IMR-90 (cell line): ENCODE results near the gene NINJ2. TPM values are rescaled to one million over a fixed set of nuclear protein-coding genes. Genes with fewer than 3 reads are reported as not detected.

Source experiments
- ATAC-seq: fragments of 200-7000 bp; cut with Tn5 transposase; 2 replicates; pipeline ENCODE4 v1.9.1; 2020; ENCODE audit warnings: low read depth, mild to moderate bottlenecking, moderate library complexity
- BruUV-seq: library from RNA; stranded (reverse); fragments of 400-500 nt; replicated peaks from 2 replicates; lab custom pipeline; 2021; lab: Mats Ljungman, UMichigan
- CTCF ChIA-PET: fragments of 300-600 bp; formaldehyde crosslinking; extraction: SDS; loops from one replicate; lab custom pipeline; 2021; ENCODE audit warnings: antibody characterized with exemption; lab: Yijun Ruan, JAX
- POLR2A ChIA-PET: fragments of 300-600 bp; sonication (Branson Sonifier 250); formaldehyde crosslinking; loops from one replicate; lab custom pipeline; 2022; ENCODE audit warnings: antibody characterized with exemption; ENCODE audit not compliant: unreplicated experiment; lab: Charles Lee
- DNase-seq: peaks from one replicate; pipeline ENCODE4 v3.0.0; 2013
- H2AFZ ChIP-seq: replicated peaks from 2 replicates; pipeline ENCODE3; 2013; ENCODE audit warnings: low read length, mild to moderate bottlenecking; ENCODE audit not compliant: poor library complexity
- H2AK5ac ChIP-seq: 2 replicates; pipeline ENCODE4 v1.6.1; 2013; ENCODE audit warnings: low read depth, low read length, inconsistent platforms
- H2AK9ac ChIP-seq: replicated peaks from 2 replicates; pipeline ENCODE3; 2013; ENCODE audit warnings: mild to moderate bottlenecking, low read depth, low read length, moderate library complexity; ENCODE audit not compliant: poor library complexity
- H2BK120ac ChIP-seq: 2 replicates; pipeline ENCODE4 v1.6.1; 2013; ENCODE audit warnings: low read depth, low read length, inconsistent platforms
- H2BK15ac ChIP-seq: 3 replicates; pipeline ENCODE4 v1.6.1; 2013; ENCODE audit warnings: low read depth, low read length, inconsistent platforms
- H2BK20ac ChIP-seq: 2 replicates; pipeline ENCODE4 v1.6.1; 2013; ENCODE audit warnings: low read depth, mild to moderate bottlenecking, inconsistent platforms, low read length, moderate library complexity
- H2BK5ac ChIP-seq: 2 replicates; pipeline ENCODE4 v1.6.1; 2013; ENCODE audit warnings: mild to moderate bottlenecking, low read depth, low read length, inconsistent platforms; ENCODE audit not compliant: poor library complexity, severe bottlenecking
- H3K14ac ChIP-seq: replicated peaks from 2 replicates; pipeline ENCODE4 v1.6.1; 2013; ENCODE audit warnings: low read depth, low read length, inconsistent platforms
- H3K18ac ChIP-seq: 2 replicates; pipeline ENCODE4 v1.6.1; 2013; ENCODE audit warnings: low read depth, low read length, control low read depth
- H3K23ac ChIP-seq: 2 replicates; pipeline ENCODE4 v1.6.1; 2013; ENCODE audit warnings: low read depth, low read length, inconsistent platforms
- H3K27ac ChIP-seq: 2 replicates; pipeline ENCODE4 v1.5.1; 2013; ENCODE audit warnings: mild to moderate bottlenecking, control low read depth, low read length; ENCODE audit not compliant: insufficient read depth
- H3K27me3 ChIP-seq: 2 replicates; pipeline ENCODE4 v1.6.1; 2013; ENCODE audit warnings: low read length; ENCODE audit not compliant: control insufficient read depth, insufficient read depth
- H3K36me3 ChIP-seq: 2 replicates; pipeline ENCODE4 v1.6.1; 2013; ENCODE audit warnings: low read length, mixed read lengths; ENCODE audit not compliant: control insufficient read depth, insufficient read depth
- H3K4ac ChIP-seq: 2 replicates; pipeline ENCODE4 v1.6.1; 2013; ENCODE audit warnings: low read depth, low read length, inconsistent platforms
- H3K4me1 ChIP-seq: 2 replicates; pipeline ENCODE4 v1.6.1; 2013; ENCODE audit warnings: low read length, mixed read lengths; ENCODE audit not compliant: control insufficient read depth, insufficient read depth
- H3K4me2 ChIP-seq: 2 replicates; pipeline ENCODE4 v1.6.1; 2013; ENCODE audit warnings: low read depth, mild to moderate bottlenecking, control low read depth, low read length, moderate library complexity
- H3K4me3 ChIP-seq: 2 replicates; pipeline ENCODE4 v1.5.1; 2013; ENCODE audit warnings: low read depth, mild to moderate bottlenecking, control low read depth, low read length, moderate library complexity; ENCODE audit not compliant: insufficient read depth
- H3K56ac ChIP-seq: 2 replicates; pipeline ENCODE4 v1.6.1; 2013; ENCODE audit warnings: low read length, inconsistent platforms; ENCODE audit not compliant: insufficient read depth; ENCODE audit errors: extremely low read depth
- H3K79me1 ChIP-seq, 2 experiments: 2 replicates each; pipeline ENCODE4 v1.6.1; 2013; ENCODE audit warnings: low read length in 2 of 2, inconsistent platforms in 1 of 2, low read depth in 1 of 2
- H3K9ac ChIP-seq: 2 replicates; pipeline ENCODE4 v1.6.1; 2013; ENCODE audit warnings: low read depth, low read length, control low read depth
- H3K9me1 ChIP-seq: 2 replicates; pipeline ENCODE4 v1.6.1; 2013; ENCODE audit warnings: low read length, inconsistent platforms; ENCODE audit not compliant: insufficient read depth
- H3K9me3 ChIP-seq: 2 replicates; pipeline ENCODE4 v1.6.1; 2013; ENCODE audit warnings: low read length; ENCODE audit not compliant: control insufficient read depth, insufficient read depth
- H4K20me1 ChIP-seq: 2 replicates; pipeline ENCODE4 v1.6.1; 2013; ENCODE audit warnings: low read length, inconsistent platforms; ENCODE audit not compliant: insufficient read depth
- H4K5ac ChIP-seq: 2 replicates; pipeline ENCODE4 v1.6.1; 2013; ENCODE audit warnings: mild to moderate bottlenecking, low read depth, low read length, control low read depth
- H4K8ac ChIP-seq, 2 experiments: 2 replicates each; pipeline ENCODE4 v1.6.1; 2013; ENCODE audit warnings: low read depth in 2 of 2, low read length in 2 of 2, control low read depth in 1 of 2, inconsistent platforms in 1 of 2
- H4K91ac ChIP-seq: 2 replicates; pipeline ENCODE4 v1.6.1; 2013; ENCODE audit warnings: low read depth, low read length, inconsistent platforms; ENCODE audit not compliant: insufficient read depth
- ELK1 ChIP-seq: fragments of 150-350 bp; IDR thresholded peaks from 2 replicates; pipeline ENCODE4 v1.6.1; 2016; ENCODE audit warnings: low read depth, mild to moderate bottlenecking, low read length, moderate library complexity, borderline replicate concordance
- FOS ChIP-seq: fragments of 150-350 bp; IDR thresholded peaks from 2 replicates; pipeline ENCODE4 v1.6.1; 2016; ENCODE audit warnings: low read depth, low read length
- SMC3 ChIP-seq: fragments of 150-350 bp; IDR thresholded peaks from 2 replicates; pipeline ENCODE4 v1.6.1; 2016; ENCODE audit warnings: low read depth, mild to moderate bottlenecking, antibody characterized with exemption, low read length, moderate library complexity
- WGBS, 2 experiments: methylation state at CpG; one replicate each; pipeline versions ENCODE4 v1.1.5 to v1.1.7; 2013; ENCODE audit warnings: missing lambda C conversion rate in 2 of 2; ENCODE audit not compliant: insufficient read length in 1 of 2; ENCODE audit errors: extremely low coverage in 2 of 2; 5-methylcytosine and 5-hydroxymethylcytosine counted together
- dilution Hi-C: fragments of 300-500 bp; cut with HindIII; formaldehyde crosslinking; loops from one replicate; pipeline ENCODE4 v1.14.3; 2018; ENCODE audit warnings: low sequenced_read_pairs; ENCODE audit not compliant: unreplicated experiment
- in situ Hi-C: fragments of 300-500 bp; cut with MboI; formaldehyde crosslinking; loops from 3 replicates; pipeline ENCODE4 v1.14.3; 2019; ENCODE audit warnings: low sequenced_read_pairs, inconsistent platforms, mixed read lengths
- intact Hi-C: fragments of 100-400 bp; cut with micrococcal nuclease; formaldehyde crosslinking; loops from 2 replicates; pipeline ENCODE4 v1.10.0; 2022
- polyA plus RNA-seq, 3 experiments: library from polyadenylated mRNA; depleted of rRNA; stranded (reverse); fragments of >200 nt; gene quantifications; 2 replicates each; pipeline ENCODE4 v1.2.3, GENCODE V29; 2012; ENCODE audit warnings: low replicate concordance in 1 of 3
- total RNA-seq: library from RNA; depleted of rRNA; stranded (reverse); fragments of >200 nt; gene quantifications from 2 replicates; pipeline ENCODE4 v1.2.3, GENCODE V29; 2012

NINJ2 gene
- total and polyA plus RNA-seq, 2 of the 4 experiments (the other 2 are of a cell fraction): not detected

- no peak overlapping the region for H2BK15ac ChIP-seq
- H2BK5ac ChIP-seq: no peak overlapping the region
- no peak overlapping the region for H3K27ac ChIP-seq
- in situ Hi-C loops: loop anchor here (5.0 to 10.0 kb wide), 3 partner anchors 176 to 1008 kb away; partner anchors contain the start of gene WNK1
- H2AK9ac ChIP-seq: no peak overlapping the region
- H3K9me3 ChIP-seq: 0 out of 2 replicates have a peak, but pooled peaks cover 2% of the 10 kb centered on the region
- H3K18ac ChIP-seq: no peak overlapping the region
- H3K4me1 ChIP-seq: peaks cover 9% of the 10 kb centered on the region
- no peak for TF ChIP-seq ELK1
- no peak for TF ChIP-seq FOS
- no peak for TF ChIP-seq SMC3
- no peak overlapping the region for H2AK5ac ChIP-seq
- ATAC-seq: no peak
- intact Hi-C loops: loop anchor here (1.0 to 10.0 kb wide), 4 partner anchors 175 to 1011 kb away; no protein-coding TSS in a partner anchor
- H3K23ac ChIP-seq: no peak overlapping the region
- H3K56ac ChIP-seq: no peak overlapping the region
- peak overlapping the region; percentile 91 for H3K4ac ChIP-seq
- H4K8ac ChIP-seq: peak overlapping the region; percentile 51 to 99; a peak in 3 of 4 replicates
- POLR2A ChIA-PET: interaction anchor here (0.9 kb wide), 1 partner anchor 174 kb away, joined by 3 read pairs; no protein-coding TSS in a partner anchor
- H3K4me3 ChIP-seq: no peak overlapping the region
- H3K27me3 ChIP-seq: peaks cover 14% of the 10 kb centered on the region
- peak overlapping the region; percentile 26; the same call in 1 of the 2 replicates for H4K91ac ChIP-seq
- peaks cover 0 to 9% of the 10 kb centered on the region in 2 experiments; a peak in 1 of 4 replicates for H3K79me1 ChIP-seq
- H2AFZ ChIP-seq: peak overlapping the region; percentile 93
- no peak overlapping the region for H3K4me2 ChIP-seq
- CTCF ChIA-PET: interaction anchor here (1.1 to 2.2 kb wide), 5 partner anchors 31 to 373 kb away, joined by 4 to 26 read pairs (median 4); partner anchors contain the start of genes RAD52 and WNK1
- 91% methylated on average over 6 of the region's 14 CpGs; no CpG with 5 or more reads in 1 of the 2 experiments for WGBS, 2 experiments
- no peak overlapping the region for H2BK20ac ChIP-seq
- H2BK120ac ChIP-seq: peak overlapping the region; percentile 82; the same call in 1 of the 2 replicates
- DNase-seq: no peak
- no peak overlapping the region for H3K9ac ChIP-seq
- dilution Hi-C loops: no loop called here
- BruUV-seq: no TSS peak
- no peaks in the 10 kb centered on the region for H3K36me3 ChIP-seq
- H4K5ac ChIP-seq: peak overlapping the region; percentile 72
- no peaks in the 10 kb centered on the region for H4K20me1 ChIP-seq
- H3K9me1 ChIP-seq: peaks cover 16% of the 10 kb centered on the region
- H3K14ac ChIP-seq: no peak overlapping the region; the same call in 1 of the 2 replicates
These were observed 86.6 kb downstream of the NINJ2 start for GRCh38 chr12:576615-577110.
